Activated T-helper 1 cell treated with anti-CD3 and anti-CD28 coated beads, Interleukin-12 subunit alpha, Interleukin-12 subunit beta, Interleukin-2, Interleukin-4 antibody, amounts not matched to agents 30 ng/mL and 10 ng/mL and 1 ng/mL, durations not matched to agents 14 hours and 24 hours and 36 hours (primary cell): ENCODE results near the gene ZEB2. TPM values are rescaled to one million over a fixed set of nuclear protein-coding genes. Genes with fewer than 3 reads are reported as not detected.

Source experiments
- DNase-seq: peaks from one replicate; pipeline ENCODE4 v3.0.0; 2021; ENCODE audit warnings: low spot score
- H3K27ac Mint-ChIP-seq: one replicate; pipeline ENCODE4 v1.8.0; 2021; ENCODE audit warnings: mild to moderate bottlenecking, mixed read lengths
- H3K27me3 Mint-ChIP-seq: one replicate; pipeline ENCODE4 v1.8.0; 2022; ENCODE audit warnings: mild to moderate bottlenecking, moderate library complexity, mixed read lengths; ENCODE audit not compliant: insufficient read depth
- H3K36me3 Mint-ChIP-seq: one replicate; pipeline ENCODE4 v1.8.0; 2021; ENCODE audit warnings: low read depth, mixed read lengths
- H3K4me1 Mint-ChIP-seq: one replicate; pipeline ENCODE4 v1.8.0; 2021; ENCODE audit warnings: low read depth, mixed read lengths
- H3K4me3 Mint-ChIP-seq: one replicate; pipeline ENCODE4 v1.8.0; 2021; ENCODE audit warnings: mild to moderate bottlenecking, moderate library complexity, mixed read lengths
- H3K9me3 Mint-ChIP-seq: one replicate; pipeline ENCODE4 v1.8.0; 2021; ENCODE audit warnings: mixed read lengths
- intact Hi-C: fragments of 100-400 bp; cut with micrococcal nuclease; formaldehyde crosslinking; loops from one replicate; pipeline ENCODE4 v1.15.1; 2024
- total RNA-seq: library from RNA; stranded (reverse); gene quantifications from 2 replicates; pipeline ENCODE4 v1.2.3, GENCODE V29; 2022

ZEB2 gene
- total RNA-seq, 1 donor from 2014 or later = 27.8 TPM

- Mint-ChIP-seq H3K4me3 (no peak overlapping the region), H3K4me1 (peaks cover 13% of the 10 kb centered on the region), H3K27ac (no peak overlapping the region), H3K9me3 (no peaks in the 10 kb centered on the region), H3K27me3 (peaks cover 1% of the 10 kb centered on the region), H3K36me3 (peaks cover 6% of the 10 kb centered on the region)
- DNase-seq = no peak
- intact Hi-C loops = no loop called here
These were observed 42.5 kb downstream of the ZEB2 start for GRCh38 chr2:144477281-144477956.

- Mint-ChIP-seq H3K4me3 (no peak overlapping the region), H3K27ac (no peak overlapping the region), H3K9me3 (no peaks in the 10 kb centered on the region), H3K4me1 (peaks cover 13% of the 10 kb centered on the region), H3K36me3 (peaks cover 3% of the 10 kb centered on the region), H3K27me3 (peaks cover under 1% of the 10 kb centered on the region)
- intact Hi-C loops = no loop called here
- no peak for DNase-seq
These were observed 43.2 kb downstream of the ZEB2 start for GRCh38 chr2:144476682-144477081.

- DNase-seq = no peak
- H3K36me3 Mint-ChIP-seq = peaks cover 3% of the 10 kb centered on the region
- intact Hi-C loops = no loop called here
- H3K27ac Mint-ChIP-seq = no peak overlapping the region
- no peaks in the 10 kb centered on the region for H3K27me3 Mint-ChIP-seq
- no peaks in the 10 kb centered on the region for H3K9me3 Mint-ChIP-seq
- H3K4me1 Mint-ChIP-seq = peaks cover 13% of the 10 kb centered on the region
- no peak overlapping the region for H3K4me3 Mint-ChIP-seq
These were observed 44.2 kb downstream of the ZEB2 start for GRCh38 chr2:144475569-144476275.

- peaks cover 13% of the 10 kb centered on the region for H3K4me1 Mint-ChIP-seq
- intact Hi-C loops = no loop called here
- no peak overlapping the region for H3K27ac Mint-ChIP-seq
- no peaks in the 10 kb centered on the region for H3K27me3 Mint-ChIP-seq
- DNase-seq = no peak
- peaks cover 3% of the 10 kb centered on the region for H3K36me3 Mint-ChIP-seq
- H3K4me3 Mint-ChIP-seq = no peak overlapping the region
- H3K9me3 Mint-ChIP-seq = no peaks in the 10 kb centered on the region
These were observed 44.9 kb downstream of the ZEB2 start for GRCh38 chr2:144475044-144475443.

GRCh38 chr2:144474017-144474416 lies 45.9 kb downstream of the ZEB2 start:
- intact Hi-C loops = no loop called here
- H3K4me1 Mint-ChIP-seq = peaks cover 21% of the 10 kb centered on the region
- peaks cover 3% of the 10 kb centered on the region for H3K36me3 Mint-ChIP-seq
- no peaks in the 10 kb centered on the region for H3K27me3 Mint-ChIP-seq
- H3K4me3 Mint-ChIP-seq = no peak overlapping the region
- DNase-seq = no peak
- no peak overlapping the region for H3K27ac Mint-ChIP-seq
- H3K9me3 Mint-ChIP-seq = no peaks in the 10 kb centered on the region

GRCh38 chr2:144472911-144473310 lies 47.0 kb downstream of the ZEB2 start:
- Mint-ChIP-seq H3K9me3 (no peaks in the 10 kb centered on the region), H3K27me3 (no peaks in the 10 kb centered on the region), H3K4me3 (no peak overlapping the region), H3K27ac (no peak overlapping the region), H3K36me3 (peaks cover 6% of the 10 kb centered on the region), H3K4me1 (peaks cover 21% of the 10 kb centered on the region)
- intact Hi-C loops = no loop called here
- DNase-seq = no peak

- DNase-seq = no peak
- H3K4me3 Mint-ChIP-seq = no peak overlapping the region
- H3K27ac Mint-ChIP-seq = no peak overlapping the region
- intact Hi-C loops = no loop called here
- H3K9me3 Mint-ChIP-seq = no peaks in the 10 kb centered on the region
- H3K36me3 Mint-ChIP-seq = peaks cover 8% of the 10 kb centered on the region
- no peaks in the 10 kb centered on the region for H3K27me3 Mint-ChIP-seq
- peaks cover 21% of the 10 kb centered on the region for H3K4me1 Mint-ChIP-seq
These were observed 47.9 kb downstream of the ZEB2 start for GRCh38 chr2:144472046-144472412.

- Mint-ChIP-seq H3K27ac (peak overlapping the region; percentile 15), H3K36me3 (peaks cover 8% of the 10 kb centered on the region), H3K4me1 (peaks cover 20% of the 10 kb centered on the region), H3K4me3 (no peak overlapping the region), H3K27me3 (no peaks in the 10 kb centered on the region), H3K9me3 (no peaks in the 10 kb centered on the region)
- intact Hi-C loops = loop anchor here (1.0 to 2.0 kb wide), 5 partner anchors 17 to 146 kb away; no protein-coding TSS in a partner anchor
- no peak for DNase-seq
These were observed 48.4 kb downstream of the ZEB2 start for GRCh38 chr2:144471305-144472045.

- Mint-ChIP-seq H3K4me3 (no peak overlapping the region), H3K9me3 (no peaks in the 10 kb centered on the region), H3K4me1 (peaks cover 15% of the 10 kb centered on the region), H3K27me3 (no peaks in the 10 kb centered on the region), H3K27ac (peak overlapping the region; percentile 15), H3K36me3 (peaks cover 7% of the 10 kb centered on the region)
- intact Hi-C loops = loop anchor here (1.0 to 2.0 kb wide), 5 partner anchors 16 to 146 kb away; no protein-coding TSS in a partner anchor
- DNase-seq = no peak
These were observed 49.1 kb downstream of the ZEB2 start for GRCh38 chr2:144470816-144471215.

GRCh38 chr2:144470334-144470733 lies 49.6 kb downstream of the ZEB2 start:
- H3K27ac Mint-ChIP-seq = no peak overlapping the region
- no peak overlapping the region for H3K4me3 Mint-ChIP-seq
- H3K9me3 Mint-ChIP-seq = no peaks in the 10 kb centered on the region
- peaks cover 7% of the 10 kb centered on the region for H3K36me3 Mint-ChIP-seq
- no peak for DNase-seq
- H3K27me3 Mint-ChIP-seq = no peaks in the 10 kb centered on the region
- H3K4me1 Mint-ChIP-seq = peaks cover 13% of the 10 kb centered on the region
- intact Hi-C loops = loop anchor here (2.0 kb wide), 3 partner anchors 16 to 112 kb away; no protein-coding TSS in a partner anchor

- Mint-ChIP-seq H3K36me3 (peaks cover 7% of the 10 kb centered on the region), H3K27me3 (no peaks in the 10 kb centered on the region), H3K4me1 (peaks cover 8% of the 10 kb centered on the region), H3K27ac (no peak overlapping the region), H3K9me3 (no peaks in the 10 kb centered on the region), H3K4me3 (no peak overlapping the region)
- DNase-seq = no peak
- intact Hi-C loops = loop anchor here (2.0 kb wide), 3 partner anchors 15 to 111 kb away; no protein-coding TSS in a partner anchor
These were observed 50.1 kb downstream of the ZEB2 start for GRCh38 chr2:144469798-144470197.

GRCh38 chr2:144468823-144469595 lies 50.9 kb downstream of the ZEB2 start:
- Mint-ChIP-seq H3K27ac (no peak overlapping the region), H3K4me1 (peaks cover 8% of the 10 kb centered on the region)
- intact Hi-C loops = no loop called here

More at GRCh38 chr2:144468823-144469595, 50.9 kb downstream of the ZEB2 start:
- Mint-ChIP-seq H3K4me3 (no peak overlapping the region), H3K9me3 (no peaks in the 10 kb centered on the region), H3K36me3 (peaks cover 7% of the 10 kb centered on the region), H3K27me3 (no peaks in the 10 kb centered on the region)
- DNase-seq = no peak
